ENCODE results near the gene GRAMD2A. TPM values are rescaled to one million over a fixed set of nuclear protein-coding genes. Genes with fewer than 3 reads are reported as not detected.
"Not testable (repeated sequence)": the region's sequence is repeated elsewhere in the genome, so short reads cannot be mapped to it uniquely, and the experiment has no call there.

Gene GRAMD2A
- total RNA-seq, 3 donors from 2014 or later (not counting 1 experiment from before 2014, with no cell fraction given): not detected

- WGBS (ENCODE audit: insufficient coverage): 95% methylated on average over 6 of the region's 6 CpGs
- no peak overlapping the region for H3K27ac ChIP-seq (ENCODE audit: low read length)
- H3K4me3 ChIP-seq (ENCODE audit: low read length): no peak overlapping the region
- no peaks in the 10 kb centered on the region for H3K9me3 Mint-ChIP-seq
- TF ChIP-seq CTCF (IDR thresholded peaks at IDR 0.05): no peak
- no peak overlapping the region for H3K4me3 Mint-ChIP-seq
- DNase-seq (no peak), ATAC-seq (no peak)
- H3K27me3 Mint-ChIP-seq (ENCODE audit: low read depth in 2 of 2): peaks cover 0 to 5% of the 10 kb centered on the region in 2 donors
- intact Hi-C loops (cut with micrococcal nuclease): no loop called here
- H3K27me3 ChIP-seq (ENCODE audit: control insufficient read depth, insufficient read depth, low read length): no peaks in the 10 kb centered on the region
- H3K4me1 Mint-ChIP-seq: peaks cover 0 to 6% of the 10 kb centered on the region in 2 donors
- H3K27ac Mint-ChIP-seq: no peak overlapping the region
- no peaks in the 10 kb centered on the region for H3K9me3 ChIP-seq (ENCODE audit: control insufficient read depth, insufficient read depth, low read length)
- H3K36me3 Mint-ChIP-seq: no peaks in the 10 kb centered on the region
- no peaks in the 10 kb centered on the region for H3K36me3 ChIP-seq (ENCODE audit: control insufficient read depth, insufficient read depth, low read length)
- H3K4me1 ChIP-seq (ENCODE audit: control insufficient read depth, insufficient read depth, low read length): peaks cover 10% of the 10 kb centered on the region
These were observed 24.2 kb downstream of the GRAMD2A start for GRCh38 chr15:72173401-72173800.

DNA sequence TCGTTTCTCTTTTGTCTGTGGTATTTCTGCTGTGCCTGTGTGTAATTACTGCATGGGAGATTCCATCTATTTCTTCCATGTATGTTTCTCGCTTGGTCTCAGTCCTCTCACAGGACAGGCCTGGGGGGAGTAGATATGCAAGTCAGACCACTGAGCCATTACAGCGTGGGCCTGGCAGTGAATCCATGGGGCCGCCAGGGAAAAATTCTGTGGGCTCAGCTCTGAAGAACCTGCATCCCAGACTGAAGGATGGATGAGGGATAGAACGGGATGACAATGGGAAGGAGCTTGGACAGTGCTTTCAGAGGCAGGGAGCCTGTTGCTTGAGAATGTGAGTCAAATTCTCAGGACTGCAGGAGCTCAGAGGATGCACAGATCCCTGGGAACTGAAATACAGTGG is 24.8 kb downstream of the GRAMD2A start:
- H3K36me3 Mint-ChIP-seq: no peaks in the 10 kb centered on the region
- intact Hi-C loops (cut with micrococcal nuclease): no loop called here
- H3K4me3 Mint-ChIP-seq: no peak overlapping the region
- H3K9me3 ChIP-seq (ENCODE audit: control insufficient read depth, insufficient read depth, low read length): no peaks in the 10 kb centered on the region
- no peaks in the 10 kb centered on the region for H3K36me3 ChIP-seq (ENCODE audit: control insufficient read depth, insufficient read depth, low read length)
- 87% methylated on average over 5 of the region's 5 CpGs for WGBS (ENCODE audit: insufficient coverage)
- no peak overlapping the region for H3K27ac Mint-ChIP-seq
- ATAC-seq (no peak), DNase-seq (no peak)
- no peak for TF ChIP-seq CTCF (IDR thresholded peaks at IDR 0.05)
- no peak overlapping the region for H3K27ac ChIP-seq (ENCODE audit: low read length)
- no peaks in the 10 kb centered on the region for H3K27me3 ChIP-seq (ENCODE audit: control insufficient read depth, insufficient read depth, low read length)
- H3K9me3 Mint-ChIP-seq: no peaks in the 10 kb centered on the region
- no peak overlapping the region for H3K4me3 ChIP-seq (ENCODE audit: low read length)
- H3K4me1 Mint-ChIP-seq: peaks cover 0 to 11% of the 10 kb centered on the region in 2 donors
- H3K4me1 ChIP-seq (ENCODE audit: control insufficient read depth, insufficient read depth, low read length): peaks cover 15% of the 10 kb centered on the region
- H3K27me3 Mint-ChIP-seq (ENCODE audit: low read depth in 2 of 2): peaks cover 0 to 5% of the 10 kb centered on the region in 2 donors

DNA sequence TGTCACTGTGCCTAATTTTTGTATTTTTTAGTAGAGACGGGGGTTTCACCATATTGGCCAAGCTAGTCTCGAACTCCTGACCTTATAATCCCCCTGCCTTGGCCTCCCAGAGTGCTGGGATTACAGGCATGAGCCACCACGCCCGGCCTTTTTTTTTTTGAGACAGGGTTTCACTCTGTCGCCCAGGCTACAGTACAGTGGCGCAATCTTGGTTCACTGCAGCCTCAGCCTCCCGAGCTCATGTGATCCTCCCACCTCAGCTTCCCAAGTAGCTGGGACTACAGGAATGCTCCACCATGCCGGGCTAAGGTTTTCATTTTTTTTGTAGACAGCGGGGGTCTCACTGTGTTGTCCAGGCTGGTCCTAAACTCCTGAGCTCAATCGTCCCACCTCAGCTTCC is 25.6 kb downstream of the GRAMD2A start:
- H3K4me1 Mint-ChIP-seq: peaks cover 0 to 11% of the 10 kb centered on the region in 2 donors
- H3K27ac Mint-ChIP-seq; H3K27ac ChIP-seq (ENCODE audit: low read length); DNase-seq; H3K9me3 ChIP-seq (ENCODE audit: control insufficient read depth, insufficient read depth, low read length); intact Hi-C loops (cut with micrococcal nuclease); ATAC-seq; H3K4me3 Mint-ChIP-seq; H3K4me3 ChIP-seq (ENCODE audit: low read length); H3K36me3 ChIP-seq (ENCODE audit: control insufficient read depth, insufficient read depth, low read length); H3K27me3 ChIP-seq (ENCODE audit: control insufficient read depth, insufficient read depth, low read length); H3K36me3 Mint-ChIP-seq; H3K9me3 Mint-ChIP-seq; H3K27me3 Mint-ChIP-seq (ENCODE audit: low read depth in 2 of 2): not testable (repeated sequence)
- WGBS (ENCODE audit: insufficient coverage): 88% methylated on average over 10 of the region's 10 CpGs
- peaks cover 15% of the 10 kb centered on the region for H3K4me1 ChIP-seq (ENCODE audit: control insufficient read depth, insufficient read depth, low read length)

GRCh38 chr15:72170691-72171090 is 26.9 kb downstream of the GRAMD2A start:
- Histone ChIP-seq H3K4me1 (ENCODE audit: control insufficient read depth, insufficient read depth, low read length) (peaks cover 15% of the 10 kb centered on the region), H3K9me3 (ENCODE audit: control insufficient read depth, insufficient read depth, low read length) (no peaks in the 10 kb centered on the region), H3K4me3 (ENCODE audit: low read length) (no peak overlapping the region), H3K36me3 (ENCODE audit: control insufficient read depth, insufficient read depth, low read length) (no peaks in the 10 kb centered on the region), H3K27me3 (ENCODE audit: control insufficient read depth, insufficient read depth, low read length) (no peaks in the 10 kb centered on the region), H3K27ac (ENCODE audit: low read length) (no peak overlapping the region)
- Mint-ChIP-seq H3K4me1 (peaks cover 0 to 11% of the 10 kb centered on the region in 2 donors), H3K9me3 (no peaks in the 10 kb centered on the region), H3K4me3 (no peak overlapping the region), H3K27ac (no peak overlapping the region), H3K36me3 (no peaks in the 10 kb centered on the region), H3K27me3 (ENCODE audit: low read depth in 2 of 2) (peaks cover 0 to 5% of the 10 kb centered on the region in 2 donors)
- no peak for DNase-seq
- TF ChIP-seq CTCF (IDR thresholded peaks at IDR 0.05): no peak
- WGBS (ENCODE audit: insufficient coverage): 88% methylated on average over 7 of the region's 7 CpGs
- intact Hi-C loops (cut with micrococcal nuclease): no loop called here
- no peak for ATAC-seq
